Activated gamma-delta T cell (primary cell): ENCODE results near the gene MIS18BP1.
A peak's percentile ranks its signal among the peaks of the same experiment; 100 is the strongest.
"Not testable (repeated sequence)": the region's sequence is repeated elsewhere in the genome, so short reads cannot be mapped to it uniquely, and the experiment has no call there.

Source experiments
- DNase-seq: peaks from one replicate; lab custom pipeline; 2025; lab: John Stamatoyannopoulos, UW
- total RNA-seq, 2 donors: gene quantifications; one replicate each; lab custom pipeline; 2026; lab: John Stamatoyannopoulos, UW

MIS18BP1 gene
- 75.5 to 108 reads per million in 2 donors for total RNA-seq

DNA sequence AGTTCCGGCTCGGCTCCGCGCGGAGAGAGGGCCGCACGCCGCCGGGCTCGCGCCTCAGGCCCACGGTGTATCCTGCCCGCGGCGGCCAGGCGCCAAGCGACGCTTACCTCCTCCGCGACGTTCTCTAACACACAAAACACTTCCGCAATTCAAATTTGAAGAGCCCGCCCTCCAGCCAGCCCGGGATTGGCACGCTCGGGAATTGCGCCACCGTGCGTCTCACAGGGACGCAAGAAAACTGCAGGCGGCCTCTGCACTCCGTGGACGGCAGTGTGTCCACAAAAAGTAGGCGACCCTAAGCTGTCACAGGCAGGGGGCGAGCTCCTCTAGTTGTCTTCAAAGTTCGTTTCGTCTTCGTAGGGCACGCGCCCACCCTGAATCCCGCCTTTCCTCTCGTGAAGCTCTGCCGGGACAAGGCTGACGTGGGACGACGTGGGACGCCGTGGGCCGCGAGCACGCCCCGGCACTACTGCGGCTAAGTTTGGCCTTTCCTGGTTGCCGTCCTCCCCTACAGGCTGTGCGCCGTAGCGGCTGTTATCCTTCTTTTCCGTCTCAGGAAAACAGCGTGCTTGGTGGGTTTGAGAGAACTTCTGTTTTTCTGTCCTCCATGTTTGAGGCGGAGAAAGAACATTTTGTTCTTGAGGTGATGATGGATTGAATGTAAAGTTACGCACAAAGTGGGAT lies at the start of gene MIS18BP1:
Gene MIS18BP1, minus strand, starts transcription at position 133 of the 684 bp plus-strand sequence. CDS start 5,916 bp downstream, outside the sequence.
- DNase-seq = peak; percentile 77

DNA sequence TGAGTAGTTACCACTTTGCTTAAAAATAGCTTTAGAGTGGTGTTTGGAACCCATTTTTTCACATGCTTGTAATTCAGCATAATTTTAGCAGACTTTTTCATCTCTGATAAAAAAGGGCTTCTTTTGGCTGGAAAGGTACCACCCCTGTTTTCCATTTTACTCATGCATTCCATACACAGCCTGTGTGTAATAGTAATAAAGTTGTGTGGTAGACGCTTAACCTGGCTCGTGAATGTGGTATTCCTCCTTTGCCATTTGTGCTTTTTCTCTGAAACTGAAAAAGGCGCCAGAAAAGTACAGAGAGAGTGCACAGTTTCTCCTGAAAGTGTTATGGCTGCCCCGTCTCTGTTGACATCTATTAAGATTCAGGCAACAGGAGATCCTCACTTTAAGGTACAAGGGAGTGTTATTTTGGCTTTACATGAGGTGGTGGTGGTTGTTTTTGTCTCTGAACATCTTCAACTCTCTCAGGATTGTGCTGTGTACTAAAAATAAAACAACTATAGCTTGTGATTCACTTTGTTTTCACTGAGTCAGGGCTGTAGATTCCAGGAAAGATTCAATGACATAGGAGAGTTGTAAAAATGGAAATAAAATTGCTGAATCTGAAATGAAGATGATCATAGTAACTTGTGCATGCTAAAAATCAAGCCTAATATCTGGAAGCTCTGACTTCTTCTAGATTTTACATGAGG lies 45.6 kb upstream of the MIS18BP1 start:
- DNase-seq = no peak

DNA sequence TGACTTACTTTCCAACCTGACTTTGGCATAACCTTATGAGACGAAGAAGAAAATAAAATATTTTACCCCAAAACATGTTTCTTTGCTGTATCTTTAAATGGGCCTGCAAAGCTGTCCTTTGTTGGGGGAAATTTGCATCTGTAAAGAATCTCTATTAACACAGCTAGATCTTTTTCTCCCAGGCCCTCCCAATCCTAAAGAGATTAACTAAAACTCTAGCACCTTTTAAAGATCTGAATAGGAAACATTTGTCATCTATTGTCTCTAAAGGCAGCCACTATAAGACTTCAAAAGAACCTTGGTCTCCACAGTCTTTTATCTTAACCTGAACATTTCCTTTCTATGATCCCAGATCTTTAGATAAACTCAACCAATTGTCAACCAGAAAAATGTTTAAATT lies 41.8 kb upstream of the MIS18BP1 start:
- DNase-seq = not testable (repeated sequence)

DNA sequence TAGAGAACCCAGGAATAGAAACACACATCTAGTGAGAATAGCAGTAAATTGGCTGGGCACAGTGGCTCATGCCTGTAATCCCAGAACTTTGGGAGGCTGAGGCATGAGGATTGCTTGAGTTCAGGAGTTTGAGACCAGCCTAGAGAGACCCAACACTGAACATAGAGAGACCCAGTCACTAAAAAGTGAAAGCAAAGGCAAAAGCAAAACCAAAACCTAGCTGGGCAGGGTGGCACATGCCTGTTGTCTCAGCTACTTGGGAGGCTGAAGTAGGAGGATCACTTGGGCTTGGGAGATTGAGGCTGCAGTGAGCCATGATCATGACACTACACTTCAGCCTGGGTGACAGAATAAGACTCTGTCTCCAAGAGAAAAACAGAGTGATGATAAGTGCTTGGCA lies 37.5 kb upstream of the MIS18BP1 start:
- no peak for DNase-seq

DNA sequence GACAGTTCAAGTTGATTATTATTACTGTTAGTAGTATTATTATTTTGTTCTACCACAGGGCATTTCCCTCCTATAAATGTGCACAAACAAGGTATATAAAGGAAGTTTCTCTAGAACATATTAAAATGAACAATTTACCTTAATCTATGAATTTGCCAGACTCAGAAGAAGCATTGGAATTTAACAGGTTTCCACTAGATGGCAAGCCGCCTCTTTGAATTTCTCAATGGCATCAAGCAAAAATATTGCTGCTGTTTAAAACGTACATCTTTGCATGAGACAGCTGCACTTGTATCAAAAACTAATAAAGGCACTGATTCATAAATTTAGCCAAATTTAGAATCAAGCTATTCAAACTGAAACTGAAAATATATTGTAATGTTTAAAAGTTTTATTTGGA lies 34.6 kb upstream of the MIS18BP1 start:
- no peak for DNase-seq

DNA sequence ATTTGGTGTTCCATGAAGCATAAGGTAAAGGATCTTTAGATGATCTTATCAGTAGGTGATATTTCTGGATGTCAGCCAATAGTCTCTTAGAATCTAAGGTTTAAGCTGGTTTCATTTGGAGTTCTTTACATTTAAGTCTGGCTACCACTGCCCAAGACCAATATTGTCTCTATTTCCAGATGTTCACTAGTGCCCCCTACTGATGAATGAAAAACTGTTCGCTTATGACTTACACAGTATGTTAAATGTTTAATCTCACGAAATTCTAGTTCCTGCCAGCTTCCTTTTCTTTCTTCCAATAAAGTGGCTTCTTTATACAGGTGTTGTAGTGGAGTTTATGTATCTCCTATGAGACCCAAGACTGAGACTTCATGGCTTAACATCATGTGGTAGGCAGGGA lies 31.8 kb upstream of the MIS18BP1 start:
- DNase-seq = no peak

DNA sequence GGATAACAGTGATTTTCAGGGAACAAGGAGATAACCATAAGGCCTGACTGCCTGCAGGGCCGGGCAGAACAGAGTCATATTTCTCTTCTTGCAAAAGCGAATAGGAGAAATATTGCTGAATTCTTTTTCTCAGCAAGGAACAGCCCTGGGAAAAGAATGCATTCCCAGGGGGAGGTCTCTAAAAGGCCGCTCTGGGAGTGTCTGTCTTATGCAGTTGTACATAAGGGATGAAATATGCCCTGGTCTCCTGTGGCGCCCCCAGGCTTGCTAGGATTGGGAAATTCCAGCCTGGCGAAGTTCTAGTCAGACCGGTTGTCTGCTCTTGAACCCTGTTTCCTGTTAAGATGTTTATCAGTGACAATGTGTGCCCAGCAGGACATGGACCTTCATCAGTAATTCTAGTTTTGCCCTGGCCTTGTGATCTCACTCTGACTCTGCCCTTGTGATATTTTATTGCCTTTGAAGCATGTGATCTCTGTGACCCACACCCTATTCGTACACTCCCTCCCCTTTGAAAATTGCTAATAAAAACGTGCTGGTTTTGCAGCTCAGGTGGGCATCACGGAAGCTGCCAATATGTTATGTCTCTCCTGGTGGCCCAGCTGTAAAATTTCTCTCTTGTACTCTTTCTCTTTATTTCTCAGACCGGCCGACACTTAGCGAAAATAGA lies 28.9 kb upstream of the MIS18BP1 start:
- not testable (repeated sequence) for DNase-seq

DNA sequence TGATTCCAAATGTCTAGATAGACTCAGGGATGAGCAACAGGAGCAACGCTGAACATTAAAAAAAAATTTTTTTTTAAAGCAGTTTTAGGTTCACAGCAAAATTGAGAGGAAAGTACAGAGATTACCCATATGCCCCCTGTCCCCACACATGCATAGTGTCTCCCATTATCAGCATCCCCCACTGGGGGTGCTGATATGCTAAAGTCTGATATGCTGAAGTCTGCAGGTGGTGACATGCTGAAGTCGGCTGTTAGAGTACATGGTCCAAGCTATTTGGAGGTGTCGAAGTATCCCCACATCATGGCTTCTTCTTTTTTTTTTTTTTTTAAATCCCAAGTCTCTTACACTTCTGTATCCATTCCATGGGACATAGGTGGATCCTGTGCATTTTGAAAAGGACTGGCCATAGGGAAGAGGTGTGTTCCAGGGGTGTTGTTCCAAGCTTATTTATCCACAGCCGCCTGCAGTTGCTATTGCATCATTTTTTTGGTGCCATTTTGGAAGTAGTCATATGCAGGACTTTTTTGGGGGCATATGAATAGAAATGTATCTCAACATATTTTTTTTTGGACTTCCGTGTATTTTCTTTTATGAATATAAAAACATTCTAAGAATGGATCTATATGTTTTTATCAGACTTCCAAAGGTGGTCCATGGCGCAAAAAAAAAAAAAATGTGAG lies 19.0 kb upstream of the MIS18BP1 start:
- no peak for DNase-seq

DNA sequence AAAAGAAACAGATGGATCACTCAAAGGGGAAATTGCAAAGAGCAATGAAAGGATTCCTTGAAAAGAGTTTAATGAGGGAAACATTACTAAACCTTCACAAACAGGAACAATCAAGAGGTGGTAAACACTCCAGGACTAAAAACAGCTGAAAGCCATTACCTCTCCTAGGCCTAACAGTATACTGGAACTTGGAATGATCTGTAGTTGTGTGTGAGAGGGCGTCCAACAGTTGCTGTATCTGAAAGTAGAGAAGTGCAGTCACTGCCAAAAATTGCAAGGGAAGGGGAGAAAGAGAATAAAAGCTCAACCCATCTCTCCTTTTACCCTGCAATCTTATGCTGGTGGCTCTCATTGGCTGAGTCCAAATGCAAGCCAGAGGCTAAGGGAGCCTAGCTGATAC lies 17.0 kb upstream of the MIS18BP1 start:
- no peak for DNase-seq

DNA sequence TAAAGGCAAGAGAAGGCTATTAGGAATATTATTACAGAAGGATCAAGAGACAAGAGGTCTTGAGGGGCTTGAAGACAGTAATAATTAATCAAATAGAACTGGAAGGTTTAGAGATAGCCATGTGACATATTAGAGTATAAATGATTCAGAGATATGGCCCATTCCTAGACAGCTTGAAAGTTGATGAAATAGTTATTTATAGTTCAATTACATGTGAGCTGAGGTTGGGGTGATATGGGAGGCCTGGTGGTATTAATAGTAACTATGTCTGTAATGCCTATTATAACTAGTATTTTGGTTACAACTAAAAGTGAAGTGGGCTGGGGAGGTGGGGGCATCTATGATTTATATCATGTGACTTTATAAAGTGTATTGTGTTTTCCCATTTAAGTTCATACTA lies 14.1 kb upstream of the MIS18BP1 start:
- no peak for DNase-seq

DNA sequence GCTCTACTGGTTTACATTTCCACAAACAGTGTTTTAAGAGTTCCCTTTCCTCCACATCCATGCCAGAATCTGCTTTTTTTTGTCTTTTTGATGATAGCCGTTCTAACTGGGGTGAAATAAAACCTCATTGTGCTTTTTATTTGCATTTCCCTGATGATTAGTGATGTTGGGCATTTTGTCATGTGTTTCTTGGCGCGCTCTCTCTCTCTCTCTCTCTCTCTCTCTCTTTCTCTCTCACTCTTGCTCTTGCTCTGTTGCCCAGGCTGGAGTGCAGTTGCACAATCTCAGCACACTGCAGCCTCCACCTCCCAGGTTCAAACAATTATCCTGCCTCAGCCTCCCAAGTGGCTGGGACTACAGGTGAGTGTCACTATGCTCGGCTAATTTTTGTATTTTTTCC lies 9.6 kb upstream of the MIS18BP1 start:
- DNase-seq = no peak

DNA sequence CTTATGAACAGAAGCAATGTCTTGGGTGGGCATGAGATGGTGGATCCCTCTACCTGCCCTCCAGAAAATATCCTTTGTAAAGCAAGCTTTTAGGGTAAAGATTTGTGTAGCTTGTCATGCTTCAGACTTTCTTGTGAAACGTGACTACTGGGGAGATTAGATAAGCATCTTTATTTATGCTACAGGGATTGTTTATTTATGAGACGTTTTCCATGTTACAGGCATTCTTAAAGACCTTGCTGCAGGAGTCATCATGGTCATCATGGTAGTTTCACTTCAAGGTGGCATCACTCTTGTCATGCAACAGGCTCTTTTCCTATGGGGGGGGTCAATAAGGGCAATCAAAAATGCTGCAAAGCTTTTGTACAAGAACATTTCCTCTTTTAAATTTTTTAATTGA lies 8.2 kb upstream of the MIS18BP1 start:
- DNase-seq = no peak

DNA sequence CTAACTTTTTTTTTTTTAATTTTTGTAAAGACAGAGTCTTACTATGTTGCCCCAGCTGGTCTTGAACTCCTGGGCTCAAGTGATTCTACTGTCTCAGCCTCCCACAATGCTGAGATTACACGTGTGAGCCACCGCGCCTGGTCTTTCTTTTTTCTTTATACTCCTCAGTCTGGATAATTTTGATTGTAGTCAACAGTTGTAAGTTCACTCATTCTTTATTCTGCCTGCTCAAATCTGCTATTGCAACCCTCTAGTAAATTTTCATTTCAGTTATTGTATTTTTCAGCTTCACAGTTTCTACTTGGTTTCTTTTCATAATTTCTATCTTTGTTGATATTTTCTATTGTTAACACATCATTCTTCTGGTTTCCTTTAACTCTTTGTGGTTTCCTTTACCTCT lies 5.8 kb upstream of the MIS18BP1 start:
- no peak for DNase-seq

DNA sequence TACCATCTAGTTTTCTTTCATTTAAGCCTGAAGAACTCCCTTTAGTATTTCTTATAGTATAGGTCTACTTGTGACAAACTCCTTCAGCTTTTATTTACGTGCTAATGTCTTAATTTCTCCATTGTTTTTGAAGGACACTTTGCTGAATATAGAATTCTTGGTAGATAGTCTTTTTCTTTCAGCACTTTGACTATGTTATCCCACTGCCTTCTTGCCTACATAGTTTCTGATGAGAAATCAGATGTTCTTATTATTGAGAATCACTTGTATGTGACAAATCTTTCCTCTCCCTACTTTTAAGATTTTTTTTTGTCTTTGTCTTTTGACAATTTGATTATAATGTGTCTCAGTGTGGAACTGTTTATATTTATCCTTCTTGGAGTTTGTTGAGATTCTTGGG lies 5.1 kb upstream of the MIS18BP1 start:
- DNase-seq = no peak

DNA sequence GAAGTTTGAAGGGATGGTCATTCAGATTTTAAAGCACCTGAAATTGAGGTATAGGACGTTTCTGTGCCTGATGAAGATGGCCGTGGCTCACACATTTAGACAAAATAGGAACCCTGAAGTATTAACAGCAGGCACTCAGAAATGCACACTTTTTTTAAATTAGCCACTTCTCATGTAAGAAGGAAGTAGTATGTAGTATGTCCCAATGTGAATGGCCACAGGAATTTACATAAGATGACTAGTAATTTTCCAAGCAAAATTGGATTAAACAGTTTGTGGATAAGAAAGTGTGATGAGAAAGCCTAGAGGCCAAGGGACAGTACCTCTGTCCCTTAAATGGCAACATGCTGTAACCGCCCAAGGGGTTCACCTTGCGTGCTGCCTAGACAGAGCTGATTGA lies 1.8 kb upstream of the MIS18BP1 start:
- no peak for DNase-seq

DNA sequence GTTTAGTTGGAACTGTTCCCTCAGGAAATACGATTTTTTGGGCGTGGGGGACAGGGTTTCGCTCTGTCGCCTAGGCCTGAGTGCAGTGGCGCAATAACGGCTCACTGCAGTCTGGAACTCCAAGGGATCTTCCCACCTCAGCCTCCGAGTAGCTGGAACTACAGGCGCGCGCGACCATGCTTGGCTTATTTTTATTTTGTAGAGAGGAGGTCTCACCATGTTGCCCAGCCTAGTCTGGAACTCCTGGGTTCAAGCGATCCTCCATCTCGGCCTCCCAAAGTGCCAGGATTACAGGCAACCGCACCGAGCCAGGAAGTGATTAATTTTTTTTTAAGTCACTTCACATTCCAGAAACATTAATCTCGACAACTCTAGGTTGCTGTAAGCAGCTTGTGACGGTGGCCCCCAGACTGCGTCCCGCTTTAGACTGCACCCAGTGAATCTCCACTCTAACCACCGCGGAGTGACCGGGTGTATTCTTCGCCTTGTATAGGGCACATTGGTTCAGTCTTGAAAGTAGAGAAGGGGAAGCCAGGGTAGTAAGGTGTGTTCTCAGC lies 830 bp upstream of the MIS18BP1 start:
- DNase-seq = no peak

DNA sequence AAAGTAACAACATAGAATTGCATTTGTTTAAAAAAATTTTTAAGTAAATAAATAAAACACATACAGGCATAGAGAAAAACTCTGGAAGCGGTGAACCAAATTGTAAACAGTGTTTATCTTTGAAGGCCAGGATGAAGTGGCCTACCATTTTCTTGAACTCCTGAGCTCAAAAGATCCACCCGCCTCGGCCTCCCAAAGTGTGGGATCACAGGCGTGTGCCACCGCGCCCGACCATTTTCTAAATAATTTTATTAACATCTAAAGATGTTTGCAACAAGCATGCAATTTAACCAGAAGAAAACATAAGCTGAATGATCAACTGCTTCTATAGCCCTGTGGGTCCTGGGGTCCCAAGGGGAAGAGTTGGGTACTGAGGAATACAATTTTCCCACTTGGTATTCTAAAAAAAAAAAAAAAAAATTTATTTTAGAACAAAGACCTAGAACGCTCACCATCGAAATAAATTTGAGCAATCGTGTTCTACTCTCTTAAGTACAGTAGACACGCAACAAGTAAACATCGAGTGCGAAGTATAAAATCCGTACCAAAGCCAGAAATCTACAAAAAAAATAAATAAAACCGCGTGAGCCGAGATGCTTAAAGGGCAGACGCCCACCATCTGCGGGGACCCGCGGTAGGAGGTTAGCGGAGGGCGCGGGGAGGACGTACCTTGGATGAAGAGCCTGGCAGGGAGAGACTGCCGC lies 484 bp downstream of the MIS18BP1 start:
- no peak for DNase-seq

DNA sequence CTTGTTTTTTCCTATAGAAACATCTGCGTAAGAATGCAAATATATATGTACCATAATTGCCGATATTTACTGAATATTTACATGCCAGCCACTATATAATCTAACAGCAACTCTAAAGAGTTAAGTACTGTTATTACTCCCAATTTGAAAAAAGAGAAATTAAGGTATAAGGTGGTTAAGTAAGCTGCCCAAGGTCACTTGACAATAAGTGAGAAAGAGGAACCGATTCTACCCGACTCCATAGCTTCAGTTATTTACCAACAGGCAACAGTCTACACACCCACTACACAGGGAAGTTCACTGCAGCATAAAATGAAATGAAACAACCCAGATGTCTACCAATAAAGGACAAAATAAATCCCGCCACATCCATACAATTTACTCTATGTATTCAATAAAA lies 1.1 kb downstream of the MIS18BP1 start:
- no peak for DNase-seq

DNA sequence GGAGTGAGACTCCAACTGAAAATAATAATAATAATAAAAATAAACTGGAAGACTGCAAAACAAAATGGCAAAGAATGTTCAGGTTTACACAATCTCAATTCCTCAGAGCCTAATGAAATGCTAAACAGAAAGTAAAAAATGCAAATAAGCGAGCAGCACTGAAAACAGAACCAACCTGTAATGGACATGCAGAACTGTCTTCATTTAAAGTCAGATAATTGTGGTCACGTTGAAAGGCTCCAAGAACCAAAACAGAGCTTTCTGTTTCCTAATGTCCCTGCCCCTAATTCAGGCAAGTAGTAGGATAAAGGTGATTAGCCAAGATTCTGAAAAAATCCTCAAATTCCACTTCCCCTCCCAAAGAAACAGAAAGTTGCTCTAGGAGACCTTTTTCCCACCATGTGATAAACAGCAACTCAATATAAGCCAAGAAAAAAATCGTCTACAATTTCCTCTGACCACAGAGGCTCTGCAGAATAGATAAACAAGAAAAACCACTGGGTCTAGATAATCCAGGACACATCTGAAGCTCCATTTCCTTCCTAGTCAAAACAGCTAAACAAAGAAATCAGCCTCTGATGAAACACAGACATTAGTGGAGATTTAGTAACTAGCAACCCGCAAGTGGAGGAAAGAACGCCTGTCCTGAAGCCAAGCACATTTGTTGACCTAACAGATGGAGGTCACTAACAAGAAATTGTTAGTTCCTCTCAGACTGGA lies 3.0 kb downstream of the MIS18BP1 start:
- DNase-seq = no peak

DNA sequence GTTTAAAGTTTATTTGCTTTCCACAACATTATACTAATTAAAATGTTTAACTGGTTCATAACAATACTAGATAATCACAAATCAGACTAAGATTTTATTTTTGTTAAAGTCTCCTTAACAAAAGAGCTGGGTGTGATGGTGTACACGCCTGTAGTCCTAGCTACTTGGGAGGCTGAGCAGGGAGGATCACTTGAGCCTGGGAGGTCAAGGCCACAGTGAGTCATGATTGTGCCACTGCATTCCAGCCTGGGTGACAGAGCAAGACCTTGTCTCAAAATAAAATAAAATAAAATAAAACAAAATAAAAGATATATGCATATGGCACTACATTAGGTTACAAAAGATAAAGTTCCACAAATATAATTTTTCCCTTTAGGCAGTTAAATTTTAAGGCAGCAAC lies 5.6 kb downstream of the MIS18BP1 start:
- DNase-seq = no peak

DNA sequence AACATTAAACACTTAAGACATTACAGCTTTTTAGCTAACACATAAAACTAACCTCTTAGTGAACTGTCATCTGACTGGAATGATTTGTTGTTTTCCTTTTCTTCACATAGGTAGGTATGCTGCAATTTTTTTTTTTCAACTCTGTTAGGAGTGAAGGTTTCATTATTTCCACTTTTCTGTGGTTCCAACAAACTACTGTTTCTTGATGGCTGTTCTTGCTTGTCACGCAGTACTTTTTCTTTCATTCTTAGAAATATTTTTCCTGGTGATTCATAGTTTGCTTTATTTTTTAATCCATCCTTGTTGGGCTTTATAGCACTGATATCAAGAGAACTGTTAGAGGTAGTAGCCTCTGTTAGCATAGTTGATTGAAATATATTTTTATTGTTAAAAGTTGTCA lies 6.3 kb downstream of the MIS18BP1 start:
- DNase-seq = no peak
